PC-9 (cell line): ENCODE data around the gene OR6J1. TPM values are rescaled to one million over a fixed set of nuclear protein-coding genes. Genes with fewer than 3 reads are reported as not detected.
A peak's percentile ranks its signal among the peaks of the same experiment; 100 is the strongest.

Experiments used
- Bru-seq: library from RNA; stranded (reverse); fragments of 400-500 nt; gene quantifications from one replicate; lab custom pipeline; 2021; lab: Mats Ljungman, UMichigan
- BruChase-seq, 2 experiments: library from RNA; stranded (reverse); fragments of 400-500 nt; gene quantifications; one replicate each; lab custom pipeline; 2021; lab: Mats Ljungman, UMichigan
- BruUV-seq: library from RNA; stranded (reverse); fragments of 400-500 nt; replicated peaks from 2 replicates; lab custom pipeline; 2021; lab: Mats Ljungman, UMichigan
- CTCF ChIA-PET: fragments of 300-600 bp; sonication (Branson Sonifier 250); formaldehyde crosslinking; loops from one replicate; lab custom pipeline; 2022; ENCODE audit warnings: antibody characterized with exemption; lab: Charles Lee
- POLR2A ChIA-PET: fragments of 300-600 bp; sonication (Branson Sonifier 250); formaldehyde crosslinking; loops from one replicate; lab custom pipeline; 2022; ENCODE audit warnings: antibody characterized with exemption; ENCODE audit not compliant: unreplicated experiment; lab: Charles Lee
- DNase-seq, 2 experiments: peaks; one replicate each; pipeline versions ENCODE4 v3.0.0 to v3.0.0-alpha.2; 2015 to 2022; ENCODE audit warnings: mixed read lengths in 1 of 2
- H2AFZ ChIP-seq: fragments of 200-600 bp; sonication (generic); 2 replicates; pipeline ENCODE4 v1.8.1; 2017; ENCODE audit warnings: antibody characterized with exemption
- H3F3A ChIP-seq: fragments of 200-600 bp; sonication (generic); 2 replicates; pipeline ENCODE4 v1.8.1; 2017; ENCODE audit warnings: antibody characterized with exemption, mild to moderate bottlenecking, low read depth; ENCODE audit not compliant: insufficient read depth
- H3K27ac ChIP-seq: fragments of 200-600 bp; sonication (generic); 2 replicates; pipeline ENCODE4 v1.6.1; 2016; ENCODE audit warnings: mixed run types
- H3K27me3 ChIP-seq: fragments of 200-600 bp; sonication (generic); 2 replicates; pipeline ENCODE4 v1.6.1; 2016; ENCODE audit warnings: low read depth, mixed run types; ENCODE audit not compliant: insufficient read depth
- H3K36me3 ChIP-seq: fragments of 200-600 bp; sonication (generic); 2 replicates; pipeline ENCODE4 v1.6.1; 2016; ENCODE audit warnings: low read depth, mixed run types
- H3K4me1 ChIP-seq: fragments of 200-600 bp; sonication (generic); replicated peaks from 2 replicates; pipeline ENCODE4 v1.6.1; 2016; ENCODE audit warnings: mixed run types; ENCODE audit not compliant: insufficient read depth
- H3K4me2 ChIP-seq: fragments of 200-600 bp; sonication (generic); 2 replicates; pipeline ENCODE4 v1.6.1; 2017; ENCODE audit warnings: mixed run types
- H3K4me3 ChIP-seq: fragments of 200-600 bp; sonication (generic); 2 replicates; pipeline ENCODE4 v1.6.1; 2016; ENCODE audit warnings: mixed run types
- H3K79me2 ChIP-seq: fragments of 200-600 bp; sonication (generic); 2 replicates; pipeline ENCODE4 v1.6.1; 2017; ENCODE audit warnings: low read depth, mixed run types
- H3K9me2 ChIP-seq: fragments of 200-600 bp; sonication (generic); 2 replicates; pipeline ENCODE4 v1.8.1; 2017; ENCODE audit warnings: mild to moderate bottlenecking; ENCODE audit not compliant: insufficient read depth
- H3K9me3 ChIP-seq: fragments of 200-600 bp; sonication (generic); 2 replicates; pipeline ENCODE4 v1.8.1; 2016; ENCODE audit warnings: low read depth; ENCODE audit not compliant: insufficient read depth
- H4K20me1 ChIP-seq: fragments of 200-600 bp; sonication (generic); 2 replicates; pipeline ENCODE4 v1.8.1; 2017; ENCODE audit not compliant: insufficient read depth
- EZH2 ChIP-seq: fragments of 200-600 bp; sonication (generic); IDR thresholded peaks from 2 replicates; pipeline ENCODE4 v1.8.0; 2017; ENCODE audit warnings: antibody characterized with exemption, low read depth
- intact Hi-C: fragments of 100-400 bp; cut with micrococcal nuclease; formaldehyde crosslinking; loops from one replicate; pipeline ENCODE4 v1.10.0; 2022; ENCODE audit not compliant: unreplicated experiment
- long read RNA-seq: library from polyadenylated mRNA; stranded (forward); transcript quantifications from one replicate; pipeline ENCODE4 v2.0.0, GENCODE V29; 2022
- total RNA-seq: library from RNA; stranded (reverse); gene quantifications from 2 replicates; pipeline ENCODE4 v1.2.3, GENCODE V29; 2021
- TF ChIP-seq, protein P1 (sequence below): fragments of 200-600 bp; sonication (generic); conservative IDR thresholded peaks from 2 replicates; pipeline ENCODE4 v1.6.1; 2017; ENCODE audit warnings: mixed run types, antibody characterized with exemption, mild to moderate bottlenecking, moderate library complexity

The OR6J1 gene
- total RNA-seq = 0.11 TPM in 1 of 2 replicates, not detected in the other
- Bru-seq, nascent RNA = percentile 19 among the genes with signal in this experiment
- percentile 25 among the genes with signal in this experiment for BruChase-seq, experiment 1, labeled RNA remaining after a 2-hour chase
- percentile 15 among the genes with signal in this experiment for BruChase-seq, experiment 2, labeled RNA remaining after a 6-hour chase
- long read RNA-seq, partial matches to known transcripts = 0 of 1 reads
- long read RNA-seq, other reads (novel, unspliced or antisense) = 1 of 1 reads

- no peaks in the 10 kb centered on the region for H3K9me3 ChIP-seq
- no peaks in the 10 kb centered on the region for H3K27me3 ChIP-seq
- no peak for DNase-seq
- peaks cover 34% of the 10 kb centered on the region for H3F3A ChIP-seq
- CTCF ChIA-PET = interaction anchor here (0.7 kb wide), 1 partner anchor 74 kb away, joined by 3 read pairs; no protein-coding TSS in a partner anchor
- H2AFZ ChIP-seq = no peak within 1 kb of the TSS
- intact Hi-C loops = loop anchor here (2.0 kb wide), 1 partner anchor 73 kb away; no protein-coding TSS in a partner anchor
- no peak within 1 kb of the TSS for H3K27ac ChIP-seq
- POLR2A ChIA-PET = interaction anchor here (0.6 kb wide), 1 partner anchor 73 kb away, joined by 19 read pairs; no protein-coding TSS in a partner anchor
- BruUV-seq = no TSS peak
- H3K4me2 ChIP-seq = no peak within 1 kb of the TSS
- H4K20me1 ChIP-seq = no peaks in the 10 kb centered on the region
- no peaks in the 10 kb centered on the region for H3K9me2 ChIP-seq
- H3K4me1 ChIP-seq = peaks cover 45% of the 10 kb centered on the region
- H3K79me2 ChIP-seq = no peaks in the 10 kb centered on the region
- TF ChIP-seq, protein P1, sequence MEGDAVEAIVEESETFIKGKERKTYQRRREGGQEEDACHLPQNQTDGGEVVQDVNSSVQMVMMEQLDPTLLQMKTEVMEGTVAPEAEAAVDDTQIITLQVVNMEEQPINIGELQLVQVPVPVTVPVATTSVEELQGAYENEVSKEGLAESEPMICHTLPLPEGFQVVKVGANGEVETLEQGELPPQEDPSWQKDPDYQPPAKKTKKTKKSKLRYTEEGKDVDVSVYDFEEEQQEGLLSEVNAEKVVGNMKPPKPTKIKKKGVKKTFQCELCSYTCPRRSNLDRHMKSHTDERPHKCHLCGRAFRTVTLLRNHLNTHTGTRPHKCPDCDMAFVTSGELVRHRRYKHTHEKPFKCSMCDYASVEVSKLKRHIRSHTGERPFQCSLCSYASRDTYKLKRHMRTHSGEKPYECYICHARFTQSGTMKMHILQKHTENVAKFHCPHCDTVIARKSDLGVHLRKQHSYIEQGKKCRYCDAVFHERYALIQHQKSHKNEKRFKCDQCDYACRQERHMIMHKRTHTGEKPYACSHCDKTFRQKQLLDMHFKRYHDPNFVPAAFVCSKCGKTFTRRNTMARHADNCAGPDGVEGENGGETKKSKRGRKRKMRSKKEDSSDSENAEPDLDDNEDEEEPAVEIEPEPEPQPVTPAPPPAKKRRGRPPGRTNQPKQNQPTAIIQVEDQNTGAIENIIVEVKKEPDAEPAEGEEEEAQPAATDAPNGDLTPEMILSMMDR = peak; percentile 12; the same call in 1 of the 2 replicates
- no peak for TF ChIP-seq EZH2
- no peaks in the 10 kb centered on the region for H3K36me3 ChIP-seq
- no peak within 1 kb of the TSS for H3K4me3 ChIP-seq
These were observed at the start of gene OR6J1 for GRCh38 chr14:22644305-22644635. Gene OR6J1, minus strand, starts transcription at chr14:22644352. Its CDS starts 9,541 bp downstream, at chr14:22634811.

- no peaks in the 10 kb centered on the region for H3K27me3 ChIP-seq
- H3K4me3 ChIP-seq = no peak overlapping the region
- peaks cover 3% of the 10 kb centered on the region; the same call in 1 of the 2 replicates for H3F3A ChIP-seq
- no peak for DNase-seq
- H3K9me3 ChIP-seq = 0 out of 2 replicates have a peak, but pooled peaks cover 2% of the 10 kb centered on the region
- no peaks in the 10 kb centered on the region for H3K79me2 ChIP-seq
- H3K9me2 ChIP-seq = no peaks in the 10 kb centered on the region
- CTCF ChIA-PET = no interaction called here
- H3K36me3 ChIP-seq = no peaks in the 10 kb centered on the region
- POLR2A ChIA-PET = no interaction called here
- intact Hi-C loops = no loop called here
- H3K27ac ChIP-seq = no peak overlapping the region
- no peak overlapping the region for H2AFZ ChIP-seq
- H4K20me1 ChIP-seq = no peaks in the 10 kb centered on the region
- no peak overlapping the region for H3K4me2 ChIP-seq
- no TSS peak for BruUV-seq
- no peaks in the 10 kb centered on the region for H3K4me1 ChIP-seq
- TF ChIP-seq, protein P1 = no peak
- no peak for TF ChIP-seq EZH2
These were observed 48.0 kb upstream of the OR6J1 start for GRCh38 chr14:22692194-22692593.

- CTCF ChIA-PET = no interaction called here
These were observed 47.0 kb upstream of the OR6J1 start for GRCh38 chr14:22691171-22691570.

More at GRCh38 chr14:22691171-22691570, 47.0 kb upstream of the OR6J1 start:
- H3F3A ChIP-seq = peaks cover 3% of the 10 kb centered on the region; the same call in 1 of the 2 replicates
- no peak overlapping the region for H2AFZ ChIP-seq
- intact Hi-C loops = no loop called here
- H3K27ac ChIP-seq = no peak overlapping the region
- no peaks in the 10 kb centered on the region for H3K4me1 ChIP-seq
- no peak overlapping the region for H3K4me3 ChIP-seq
- TF ChIP-seq EZH2 = no peak
- TF ChIP-seq, protein P1 = no peak
- no peak for DNase-seq
- POLR2A ChIA-PET = no interaction called here
- H4K20me1 ChIP-seq = no peaks in the 10 kb centered on the region
- H3K36me3 ChIP-seq = no peaks in the 10 kb centered on the region
- H3K9me2 ChIP-seq = no peaks in the 10 kb centered on the region
- H3K79me2 ChIP-seq = no peaks in the 10 kb centered on the region
- no peak overlapping the region for H3K4me2 ChIP-seq
- BruUV-seq = no TSS peak
- 0 out of 2 replicates have a peak, but pooled peaks cover 2% of the 10 kb centered on the region for H3K9me3 ChIP-seq
- H3K27me3 ChIP-seq = no peaks in the 10 kb centered on the region
